GM12864 (cell line): ENCODE results near the gene SUMF1.

ENCODE experiments used
- DNase-seq: peaks from one replicate; pipeline ENCODE4 v3.0.0-alpha.2; 2011; ENCODE audit warnings: low read depth
- H3K4me3 ChIP-seq: 2 replicates; pipeline ENCODE4 v1.5.1; 2011; ENCODE audit warnings: mild to moderate bottlenecking, low read depth, low read length, control low read depth
- CTCF ChIP-seq: IDR thresholded peaks from 2 replicates; pipeline ENCODE4 v1.5.1; 2011; ENCODE audit warnings: low read depth, mild to moderate bottlenecking, moderate library complexity, low read length, control low read depth, inconsistent platforms; ENCODE audit errors: missing control alignments

Gene SUMF1

DNA sequence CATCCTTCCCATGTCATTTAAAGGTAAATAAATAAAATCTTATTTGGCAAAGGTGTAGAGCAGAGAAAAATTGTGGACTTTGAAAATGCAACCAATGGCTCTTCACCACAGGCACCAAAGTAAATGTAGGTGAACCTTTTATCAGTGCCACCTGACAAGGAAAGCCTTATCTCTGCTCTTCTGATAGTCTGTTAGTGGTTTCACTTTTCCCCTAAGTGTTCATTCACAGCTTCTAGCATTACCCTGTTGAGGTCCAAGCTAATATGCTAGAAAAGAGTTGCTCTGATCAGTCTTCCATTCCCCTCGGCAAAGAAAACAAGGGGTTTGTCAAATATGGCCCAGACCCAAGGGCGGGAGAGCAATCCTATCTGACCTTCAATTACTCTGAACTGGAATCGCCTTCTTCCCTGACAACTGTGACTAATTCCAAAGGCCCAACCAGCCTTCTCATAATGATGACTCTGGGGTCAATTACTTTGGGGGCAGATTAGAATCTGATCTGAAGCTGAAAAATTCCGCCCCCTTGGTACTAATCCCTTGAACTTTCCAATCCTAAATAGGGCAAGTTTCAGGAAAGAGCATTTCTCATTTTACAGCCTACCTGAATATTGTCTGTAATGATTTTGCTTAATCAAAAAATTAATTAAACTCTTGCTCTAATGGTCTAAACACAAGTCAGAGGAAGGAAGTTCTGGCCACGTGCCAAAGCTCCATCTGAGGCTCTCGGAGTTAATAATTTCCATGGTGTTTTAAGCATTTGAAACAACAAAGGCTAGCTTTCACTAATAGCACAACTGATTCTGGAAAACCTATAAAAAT is 111.5 kb downstream of the SUMF1 start:
- no peak overlapping the region for H3K4me3 ChIP-seq
- no peak for TF ChIP-seq CTCF
- DNase-seq: no peak

DNA sequence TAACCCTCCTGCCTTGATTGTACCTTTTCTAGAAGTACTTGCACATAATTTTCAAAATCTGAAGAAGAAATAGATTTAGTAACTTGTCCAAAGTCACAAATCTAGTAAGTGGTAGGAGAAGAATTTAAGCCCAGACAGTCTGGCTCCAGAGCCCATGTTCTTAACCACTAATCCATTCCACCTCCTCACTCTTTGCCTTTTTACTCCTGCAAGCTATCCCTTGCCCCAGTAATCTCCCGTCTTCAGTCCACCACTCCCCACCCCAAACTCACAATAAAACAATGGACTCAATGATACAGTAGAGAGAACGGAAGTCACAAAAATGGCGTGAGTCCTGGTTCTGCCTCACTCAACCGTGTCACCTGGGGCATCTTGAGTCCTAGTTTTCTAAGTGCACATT is 115.2 kb downstream of the SUMF1 start:
- DNase-seq: no peak
- H3K4me3 ChIP-seq: no peak overlapping the region
- TF ChIP-seq CTCF: no peak

DNA sequence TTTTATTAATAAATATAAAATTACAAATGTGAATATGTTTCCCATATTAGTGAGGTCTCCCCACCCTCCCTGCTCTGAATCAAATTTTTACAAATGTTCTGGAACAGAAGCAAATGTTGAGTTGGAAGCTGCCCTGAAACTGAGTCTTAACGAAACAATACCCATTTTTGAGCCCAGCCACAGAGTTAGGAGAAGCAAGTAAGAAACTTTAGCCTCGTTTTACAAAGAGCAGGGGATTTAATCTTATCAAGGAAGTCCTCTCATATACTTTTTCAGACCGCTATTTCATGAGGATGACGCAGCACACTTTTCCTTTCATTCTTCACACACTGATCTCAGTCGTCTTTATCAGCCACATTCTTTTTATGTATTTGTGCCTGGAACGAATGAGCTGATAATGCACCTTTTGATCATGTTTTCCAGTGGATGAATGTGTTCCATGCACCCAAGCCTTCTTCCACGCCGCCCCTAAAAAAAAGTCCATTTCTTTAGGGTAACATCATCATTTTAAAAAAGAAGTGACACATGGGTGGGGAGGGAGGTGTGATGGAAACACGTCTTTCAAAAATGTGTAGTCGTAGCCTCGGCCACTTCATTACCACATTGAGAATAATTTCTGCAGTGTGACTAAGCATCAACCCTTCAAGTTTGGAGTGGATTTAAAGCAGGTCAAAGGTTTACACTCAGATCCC is 115.8 kb downstream of the SUMF1 start:
- DNase-seq: no peak
- H3K4me3 ChIP-seq: no peak overlapping the region

DNA sequence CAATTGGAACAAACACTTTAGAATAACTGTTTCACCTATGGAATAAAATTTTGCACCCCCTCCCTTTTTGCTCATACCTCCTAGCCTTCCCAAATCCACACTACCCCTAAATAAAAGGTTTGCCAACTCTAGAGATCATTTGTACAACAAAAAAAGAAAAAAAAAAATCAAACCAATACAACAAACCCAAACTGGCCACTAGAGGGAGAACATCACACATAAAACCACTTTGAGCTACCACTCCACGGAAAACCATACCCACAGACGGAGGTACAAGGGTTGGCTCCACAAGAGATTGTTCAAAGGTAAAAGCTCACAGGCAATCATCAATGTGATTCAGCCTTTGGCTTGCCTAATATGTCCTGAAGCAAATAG is 116.3 kb downstream of the SUMF1 start:
- TF ChIP-seq CTCF: peak; percentile 72
- no peak overlapping the region for H3K4me3 ChIP-seq
- peak; percentile 35 for DNase-seq

More for the DNA sequence above, 115.8 kb downstream of the SUMF1 start:
- no peak for TF ChIP-seq CTCF

DNA sequence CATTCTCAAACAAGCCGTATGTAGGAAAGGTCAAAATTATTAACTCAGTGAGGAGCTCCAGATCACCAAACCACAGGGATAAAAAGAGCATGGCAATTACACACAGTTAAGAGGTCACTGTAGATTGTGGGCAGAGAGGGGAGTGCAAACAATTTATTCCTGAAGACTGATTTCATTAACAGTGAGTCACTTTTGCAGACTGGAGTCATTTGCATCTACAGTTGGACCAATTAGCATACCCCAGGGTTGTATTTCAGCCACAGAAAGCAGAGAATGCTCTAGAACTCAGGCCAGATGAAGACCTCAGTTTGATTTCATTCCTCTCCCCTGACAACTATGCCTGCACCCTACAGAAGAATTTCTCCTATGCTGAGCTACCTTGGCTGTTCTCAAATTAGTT is 123.8 kb downstream of the SUMF1 start:
- DNase-seq: no peak
- no peak overlapping the region for H3K4me3 ChIP-seq
- TF ChIP-seq CTCF: no peak

- DNase-seq: no peak
- no peak for TF ChIP-seq CTCF
- no peak overlapping the region for H3K4me3 ChIP-seq
These were observed 125.8 kb downstream of the SUMF1 start for GRCh38 chr3:4341336-4341675.
